HG02884 (cell line): ENCODE measurements around the gene PTPRF.

Experiments
- ATAC-seq: cut with Tn5 transposase; IDR thresholded peaks from one replicate; pipeline ENCODE4 v1.9.1; 2021; ENCODE audit warnings: mild to moderate bottlenecking, moderate library complexity; ENCODE audit not compliant: unreplicated experiment

Gene PTPRF

DNA sequence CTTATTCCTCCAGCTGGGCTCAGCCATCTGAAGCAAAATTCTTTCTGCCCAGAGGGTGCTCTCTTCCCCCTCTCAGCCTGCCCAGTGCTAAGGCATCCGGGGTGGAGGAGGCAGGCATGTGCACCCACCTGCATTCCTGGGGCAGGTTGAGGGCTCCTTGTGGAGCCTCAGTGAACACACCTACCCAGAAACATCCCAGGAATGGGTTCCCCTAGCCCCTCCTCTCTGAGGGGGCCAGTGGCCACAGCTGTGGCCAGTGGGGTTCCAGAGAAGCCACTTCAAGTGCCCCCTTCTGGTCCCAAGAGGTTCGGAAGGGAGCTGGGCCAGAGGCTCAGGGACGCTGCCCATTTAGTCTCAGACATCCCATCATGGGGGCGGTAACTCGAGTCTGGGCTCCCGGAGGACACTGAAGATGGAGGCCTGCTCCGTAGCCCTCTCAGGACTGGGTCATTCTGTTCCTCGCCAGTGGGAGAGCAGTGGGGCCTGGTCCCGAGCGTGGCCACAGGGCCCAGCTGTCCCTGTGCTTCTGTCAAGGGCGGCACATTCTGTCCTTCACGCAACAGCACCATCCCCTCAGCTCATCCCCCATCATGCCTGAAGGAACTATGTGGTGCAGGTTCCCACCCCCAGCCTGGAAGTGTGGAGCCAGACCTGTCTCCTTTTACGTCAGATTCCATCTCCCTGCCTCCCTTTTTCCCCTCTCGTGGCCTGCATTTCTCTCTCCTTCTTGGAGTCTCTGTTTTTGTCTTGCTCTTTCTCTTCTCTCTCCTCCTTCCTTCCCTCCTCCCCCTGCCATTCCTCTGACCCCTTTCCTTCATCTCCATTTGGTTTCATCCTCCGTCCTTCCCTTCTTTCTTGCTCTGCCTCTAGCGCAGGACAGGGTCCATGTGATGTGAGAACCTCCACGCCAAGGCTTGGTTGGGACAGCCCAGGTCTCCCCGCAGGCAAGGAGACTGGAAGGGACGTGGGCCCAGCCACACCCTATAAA is 69.6 kb downstream of the PTPRF start:
- ATAC-seq = no peak

DNA sequence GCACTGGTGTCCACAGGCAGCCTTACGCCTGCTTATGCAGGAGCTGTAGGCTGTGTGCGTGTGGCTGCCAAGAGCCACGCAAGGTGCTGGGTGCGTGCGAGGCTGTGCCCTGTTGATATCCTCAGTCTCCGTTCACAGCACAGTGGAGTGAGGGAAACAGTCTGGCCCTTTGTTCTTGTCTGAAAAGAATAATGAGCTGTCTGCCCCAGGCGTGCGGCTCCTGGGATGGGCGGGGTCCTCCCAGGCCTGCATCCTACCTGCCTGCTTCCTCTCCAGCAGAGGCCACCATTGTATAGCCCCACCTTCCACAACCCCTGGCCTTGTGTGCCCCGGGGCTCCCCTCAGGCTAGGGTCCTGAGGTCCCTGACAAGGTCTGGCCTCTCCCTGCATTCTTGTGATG is 72.3 kb downstream of the PTPRF start:
- no peak for ATAC-seq

DNA sequence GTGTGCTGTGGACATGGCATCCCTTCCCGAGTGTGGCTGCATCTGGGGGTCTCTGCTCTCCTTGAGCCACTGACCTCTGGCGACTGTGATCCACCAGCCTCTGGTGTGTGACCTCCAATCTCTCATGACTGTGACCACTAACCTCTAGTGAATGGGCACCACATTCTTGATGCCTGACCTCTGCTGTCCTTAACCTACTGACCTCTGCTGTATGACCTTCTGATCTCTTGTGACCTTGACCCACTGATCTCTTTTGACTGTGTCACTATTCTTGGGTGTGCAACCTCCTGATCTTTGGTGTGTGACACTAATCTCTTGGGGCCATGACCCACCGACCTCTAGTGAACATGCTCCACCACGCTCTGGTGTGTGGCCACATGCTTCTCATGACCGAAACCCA is 73.5 kb downstream of the PTPRF start:
- no peak for ATAC-seq

DNA sequence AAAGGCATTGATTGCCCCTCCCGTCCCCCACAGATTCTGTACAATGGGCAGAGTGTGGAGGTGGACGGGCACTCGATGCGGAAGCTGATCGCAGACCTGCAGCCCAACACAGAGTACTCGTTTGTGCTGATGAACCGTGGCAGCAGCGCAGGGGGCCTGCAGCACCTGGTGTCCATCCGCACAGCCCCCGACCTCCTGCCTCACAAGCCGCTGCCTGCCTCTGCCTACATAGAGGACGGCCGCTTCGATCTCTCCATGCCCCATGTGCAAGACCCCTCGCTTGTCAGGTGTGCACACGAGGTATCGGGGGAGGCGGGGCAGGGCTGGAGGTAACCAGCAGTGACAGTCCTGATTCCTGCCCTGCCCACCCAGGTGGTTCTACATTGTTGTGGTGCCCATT is 74.5 kb downstream of the PTPRF start:
- no peak for ATAC-seq

DNA sequence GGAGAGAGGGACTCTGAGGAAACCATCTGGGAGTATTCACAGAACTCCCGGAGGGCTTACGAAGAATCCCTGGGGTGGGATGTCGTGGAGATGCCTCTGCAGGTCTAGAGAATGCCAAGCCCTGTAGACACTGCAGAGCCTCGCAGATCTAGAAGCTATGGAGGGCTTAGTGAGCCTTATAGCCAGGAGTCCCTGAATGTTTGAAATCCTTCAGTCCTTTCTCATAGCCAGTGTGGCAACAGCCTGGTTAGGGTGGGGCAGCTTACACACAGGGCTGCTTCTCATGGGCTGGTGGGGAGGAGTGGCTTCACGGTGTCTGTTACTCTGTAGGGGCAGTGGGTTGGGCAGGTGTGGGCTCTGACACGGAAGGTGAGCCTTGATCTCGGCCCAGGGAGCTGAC is 75.1 kb downstream of the PTPRF start:
- no peak for ATAC-seq

DNA sequence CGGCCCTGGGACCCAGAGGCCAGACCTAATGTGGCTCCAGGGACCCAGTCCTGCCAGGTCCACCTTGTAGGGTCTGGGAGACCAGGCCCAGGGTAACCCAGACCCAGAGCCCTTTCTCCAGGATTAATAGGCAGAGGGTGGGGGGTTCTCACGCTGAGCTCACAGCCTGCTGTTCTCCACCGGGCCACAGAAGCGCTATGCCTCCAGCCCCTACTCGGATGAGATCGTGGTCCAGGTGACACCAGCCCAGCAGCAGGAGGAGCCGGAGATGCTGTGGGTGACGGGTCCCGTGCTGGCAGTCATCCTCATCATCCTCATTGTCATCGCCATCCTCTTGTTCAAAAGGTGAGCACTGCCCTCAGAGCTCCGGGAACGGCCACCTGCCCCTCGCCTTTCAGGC is 75.9 kb downstream of the PTPRF start:
- no peak for ATAC-seq

DNA sequence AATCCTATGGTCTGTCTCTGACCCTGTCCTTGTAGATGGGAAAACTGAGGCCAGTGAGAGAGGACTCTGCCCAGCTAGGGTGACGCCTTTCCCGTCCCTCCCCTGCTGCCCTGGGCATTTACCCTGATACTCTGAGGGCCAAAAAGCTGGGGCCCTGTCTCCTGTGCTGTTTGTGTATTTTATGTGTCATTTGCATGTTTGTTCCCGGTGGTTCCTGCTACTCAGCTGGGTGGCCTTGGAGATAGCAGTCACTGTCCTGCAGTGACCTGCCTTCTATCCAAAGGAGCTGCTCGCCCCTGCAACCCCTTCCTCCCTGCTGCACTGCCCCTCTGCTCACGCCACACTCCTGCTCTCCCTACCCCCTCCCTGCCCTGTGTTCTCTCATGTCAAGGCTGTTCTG is 78.1 kb downstream of the PTPRF start:
- ATAC-seq = no peak

DNA sequence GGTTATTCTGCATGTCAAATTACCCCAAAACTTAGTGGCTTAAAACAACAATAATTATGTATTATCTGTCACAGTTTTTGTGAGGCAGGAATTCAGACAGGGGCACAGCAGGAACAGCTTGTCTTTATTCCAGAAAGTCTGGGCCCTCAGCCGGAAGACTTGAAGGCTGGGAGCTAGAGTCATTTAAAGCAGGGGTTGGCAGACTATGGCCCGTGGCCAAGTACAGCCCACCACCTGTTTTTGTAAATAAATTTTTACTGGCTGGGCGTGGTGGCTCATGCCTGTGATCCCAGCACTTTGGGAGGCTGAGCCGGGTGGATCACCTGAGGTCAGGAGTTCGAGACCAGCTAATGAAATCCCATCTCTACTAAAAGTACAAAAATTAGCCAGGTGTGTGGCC is 79.7 kb downstream of the PTPRF start:
- no peak for ATAC-seq

DNA sequence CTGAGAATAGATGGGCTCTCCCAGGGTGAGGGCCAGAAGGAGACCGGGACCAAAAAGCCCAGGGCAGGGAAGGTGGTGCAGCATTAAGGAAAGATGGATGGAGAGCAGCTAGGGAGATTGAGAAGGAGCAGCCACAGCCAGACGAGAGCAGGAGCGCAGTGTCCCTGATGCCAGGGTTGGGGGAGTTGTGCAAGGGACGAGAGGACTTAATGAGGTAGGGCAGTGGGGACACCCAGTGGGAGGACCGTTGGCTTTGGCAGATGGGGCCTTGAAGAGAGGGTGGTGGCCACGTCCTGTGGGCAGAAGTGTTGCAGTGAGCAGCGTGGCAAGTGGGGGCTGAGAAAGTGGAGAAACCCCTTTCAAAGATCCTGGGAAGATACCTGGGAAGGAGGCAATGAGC is 81.3 kb downstream of the PTPRF start:
- no peak for ATAC-seq

DNA sequence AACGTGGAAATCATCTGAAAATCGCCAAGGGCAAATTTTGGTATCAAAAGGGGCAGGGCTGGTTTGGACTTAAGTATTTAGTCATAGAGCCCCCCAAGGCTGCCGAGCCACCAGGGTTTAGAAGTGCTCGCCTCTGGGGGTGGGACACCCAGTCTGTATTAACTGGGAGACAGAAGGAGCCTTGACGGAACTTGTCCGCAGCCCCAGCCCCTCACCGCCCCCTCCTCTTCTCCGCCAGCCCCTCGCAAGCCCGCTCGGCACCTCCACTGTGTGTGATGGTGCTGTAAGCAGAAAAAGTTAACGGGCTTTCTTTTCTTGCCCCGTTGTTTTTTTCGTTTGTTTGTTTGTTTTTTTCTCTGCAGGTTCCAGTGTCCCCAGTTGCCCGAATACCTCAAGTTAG is 81.7 kb downstream of the PTPRF start:
- ATAC-seq = no peak

DNA sequence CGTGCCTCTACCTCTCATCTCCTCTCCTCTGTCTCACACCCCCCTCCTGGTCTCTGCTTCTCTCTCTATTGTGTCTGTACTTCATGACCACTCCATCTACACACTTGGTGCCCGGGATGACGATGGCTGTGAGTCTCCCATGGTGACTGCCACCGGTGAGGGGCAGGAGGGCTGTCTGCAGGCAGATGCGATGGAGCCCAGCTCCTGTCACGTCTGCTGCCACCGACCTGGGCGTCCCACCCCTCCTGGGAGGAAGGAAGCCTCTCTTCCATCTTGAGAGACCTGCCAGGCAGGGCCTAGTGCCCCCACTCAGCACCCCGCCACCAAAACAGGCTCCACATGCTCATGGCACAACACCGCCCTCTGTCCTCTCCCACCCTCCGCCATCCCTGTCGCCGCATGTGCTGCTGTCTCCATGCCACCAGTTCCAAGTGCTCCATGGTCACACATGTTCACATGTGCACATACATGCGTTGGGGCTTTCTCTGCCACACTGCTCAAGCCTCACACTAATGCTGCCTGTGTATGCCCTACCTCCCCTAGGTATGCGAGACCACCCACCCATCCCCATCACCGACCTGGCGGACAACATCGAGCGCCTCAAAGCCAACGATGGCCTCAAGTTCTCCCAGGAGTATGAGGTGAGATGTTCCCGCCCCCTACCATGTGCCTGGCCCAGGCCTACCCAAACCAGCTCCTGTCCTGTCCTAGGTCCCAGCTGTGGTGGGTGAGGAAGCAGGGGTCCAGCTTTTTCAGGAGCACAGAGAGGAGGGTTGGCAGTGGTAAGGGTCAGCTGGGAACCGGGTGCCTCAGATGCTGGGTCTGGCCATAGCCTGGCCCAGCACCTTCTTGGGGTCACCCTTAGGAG is 82.6 kb downstream of the PTPRF start:
- ATAC-seq = no peak

DNA sequence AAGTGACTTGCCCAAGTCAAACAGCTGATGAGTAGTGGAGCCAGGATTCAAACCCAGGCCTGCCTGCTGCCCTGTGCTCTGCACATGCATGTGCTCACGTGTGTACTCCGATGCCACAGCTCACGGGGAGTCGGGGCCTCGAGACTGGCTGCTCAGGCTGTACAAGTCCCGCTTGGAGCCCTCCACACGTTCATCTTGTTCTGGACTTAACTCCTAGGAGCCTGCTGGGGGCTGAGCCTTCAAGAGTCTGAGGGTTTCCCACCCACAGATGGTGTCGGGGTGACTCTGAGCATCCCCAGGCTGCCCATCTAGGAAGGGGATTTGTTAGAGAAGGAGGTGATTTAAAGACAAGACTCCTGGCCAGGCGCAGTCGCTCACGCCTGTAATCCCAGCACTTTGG is 83.5 kb downstream of the PTPRF start:
- ATAC-seq = no peak

DNA sequence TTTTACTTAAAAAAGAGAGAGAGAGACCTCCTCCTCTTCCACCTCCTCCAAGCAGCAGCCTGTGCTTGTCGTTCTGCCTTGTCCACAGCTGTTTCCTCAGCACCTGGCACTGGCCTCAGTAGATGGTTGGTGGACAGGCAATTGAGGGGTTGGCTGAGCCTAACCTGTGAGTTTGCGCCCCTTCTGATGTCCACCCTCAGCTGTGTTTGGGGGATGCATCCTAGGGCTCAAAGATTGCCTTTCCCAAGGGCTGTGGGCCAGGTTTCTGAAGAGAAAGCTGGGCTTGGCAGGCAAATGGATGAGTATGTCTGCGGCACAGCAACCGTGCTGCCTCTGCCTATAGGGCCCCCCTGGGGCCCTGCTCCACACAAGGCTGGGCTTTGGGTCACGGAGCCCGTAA is 84.2 kb downstream of the PTPRF start:
- no peak for ATAC-seq

DNA sequence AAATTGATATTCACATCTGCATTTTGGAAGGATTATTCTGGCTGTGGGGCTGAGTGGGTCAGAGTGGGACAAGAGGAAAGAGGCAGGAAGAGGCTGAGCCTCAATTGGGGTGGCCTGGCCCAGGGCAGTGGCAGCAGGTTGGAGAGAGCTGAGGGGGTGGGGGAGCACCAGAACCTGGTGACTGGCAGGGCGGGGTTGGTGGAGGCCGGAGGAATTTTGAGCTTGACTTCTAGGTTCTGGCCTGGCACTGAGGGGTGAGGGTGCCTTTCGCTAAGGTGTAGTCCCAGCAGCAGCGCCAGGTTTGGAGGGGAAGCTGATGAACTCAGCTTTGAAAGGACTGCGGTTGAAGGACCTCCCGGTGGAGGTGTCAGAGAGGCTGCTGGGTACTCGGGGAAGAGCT is 85.7 kb downstream of the PTPRF start:
- ATAC-seq = no peak

DNA sequence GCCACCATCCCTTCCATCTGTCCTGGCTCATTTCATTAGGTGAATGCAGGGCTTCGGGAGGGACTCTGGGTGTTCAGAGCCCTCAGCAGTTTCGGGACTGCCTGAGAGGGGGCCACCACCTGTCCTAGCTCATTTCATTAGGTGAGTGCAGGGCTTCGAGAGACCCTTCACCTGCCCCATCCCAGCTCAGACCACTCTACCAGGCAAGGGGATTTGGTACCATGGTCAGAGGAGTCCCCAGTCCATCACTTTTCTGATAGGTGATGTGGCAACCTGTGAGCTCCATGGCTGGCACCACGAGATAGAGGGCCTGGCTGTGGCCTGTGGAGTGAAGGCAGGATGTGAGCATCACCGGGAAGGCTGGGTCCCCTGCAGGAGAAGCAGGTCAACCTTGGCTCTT is 86.3 kb downstream of the PTPRF start:
- ATAC-seq = no peak

DNA sequence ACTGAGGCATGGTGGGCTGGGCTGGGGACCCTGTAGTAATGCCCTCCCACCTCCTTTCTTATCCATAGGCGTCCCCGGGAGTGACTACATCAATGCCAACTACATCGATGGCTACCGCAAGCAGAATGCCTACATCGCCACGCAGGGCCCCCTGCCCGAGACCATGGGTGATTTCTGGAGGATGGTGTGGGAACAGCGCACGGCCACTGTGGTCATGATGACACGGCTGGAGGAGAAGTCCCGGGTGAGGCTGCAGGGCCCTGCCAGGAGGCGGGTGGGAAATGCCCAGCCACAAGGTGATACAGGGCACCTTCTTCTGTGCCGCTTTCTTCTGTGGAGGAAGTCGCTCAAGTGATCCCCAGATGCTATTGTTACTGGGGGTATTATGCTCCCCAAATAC is 87.0 kb downstream of the PTPRF start:
- no peak for ATAC-seq

DNA sequence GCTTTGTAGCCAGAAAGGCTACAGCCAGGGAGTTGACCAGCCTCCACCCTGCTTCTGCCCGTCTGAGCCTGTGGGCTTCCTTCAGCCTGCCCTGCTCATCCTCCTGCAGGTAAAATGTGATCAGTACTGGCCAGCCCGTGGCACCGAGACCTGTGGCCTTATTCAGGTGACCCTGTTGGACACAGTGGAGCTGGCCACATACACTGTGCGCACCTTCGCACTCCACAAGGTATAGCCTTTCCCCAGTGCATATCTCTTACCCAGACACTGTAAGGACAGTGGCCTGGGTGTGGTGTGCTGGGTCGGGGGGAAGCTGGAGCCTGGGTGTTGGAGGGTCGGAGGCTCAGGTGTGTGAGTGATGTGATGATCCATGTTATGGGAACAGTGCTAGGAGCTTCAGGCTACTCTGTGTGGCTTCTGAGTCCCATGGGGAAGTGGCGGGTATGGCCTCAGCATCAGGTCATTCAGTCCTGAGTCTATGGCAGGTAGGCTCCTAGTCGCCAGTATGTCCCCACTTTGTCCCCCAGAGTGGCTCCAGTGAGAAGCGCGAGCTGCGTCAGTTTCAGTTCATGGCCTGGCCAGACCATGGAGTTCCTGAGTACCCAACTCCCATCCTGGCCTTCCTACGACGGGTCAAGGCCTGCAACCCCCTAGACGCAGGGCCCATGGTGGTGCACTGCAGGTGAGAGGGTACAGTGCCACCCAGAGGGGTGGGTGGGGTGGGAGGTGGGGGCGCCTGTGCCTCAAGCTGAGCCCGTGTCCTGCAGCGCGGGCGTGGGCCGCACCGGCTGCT is 88.0 kb downstream of the PTPRF start:
- no peak for ATAC-seq

DNA sequence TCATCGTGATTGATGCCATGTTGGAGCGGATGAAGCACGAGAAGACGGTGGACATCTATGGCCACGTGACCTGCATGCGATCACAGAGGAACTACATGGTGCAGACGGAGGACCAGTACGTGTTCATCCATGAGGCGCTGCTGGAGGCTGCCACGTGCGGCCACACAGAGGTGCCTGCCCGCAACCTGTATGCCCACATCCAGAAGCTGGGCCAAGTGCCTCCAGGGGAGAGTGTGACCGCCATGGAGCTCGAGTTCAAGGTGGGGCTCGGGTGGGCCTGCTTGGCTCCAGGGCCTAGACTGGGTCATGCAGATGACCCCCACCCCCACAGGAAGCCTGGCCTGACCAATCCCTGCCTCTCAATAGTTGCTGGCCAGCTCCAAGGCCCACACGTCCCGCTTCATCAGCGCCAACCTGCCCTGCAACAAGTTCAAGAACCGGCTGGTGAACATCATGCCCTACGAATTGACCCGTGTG is 88.7 kb downstream of the PTPRF start:
- ATAC-seq = no peak

DNA sequence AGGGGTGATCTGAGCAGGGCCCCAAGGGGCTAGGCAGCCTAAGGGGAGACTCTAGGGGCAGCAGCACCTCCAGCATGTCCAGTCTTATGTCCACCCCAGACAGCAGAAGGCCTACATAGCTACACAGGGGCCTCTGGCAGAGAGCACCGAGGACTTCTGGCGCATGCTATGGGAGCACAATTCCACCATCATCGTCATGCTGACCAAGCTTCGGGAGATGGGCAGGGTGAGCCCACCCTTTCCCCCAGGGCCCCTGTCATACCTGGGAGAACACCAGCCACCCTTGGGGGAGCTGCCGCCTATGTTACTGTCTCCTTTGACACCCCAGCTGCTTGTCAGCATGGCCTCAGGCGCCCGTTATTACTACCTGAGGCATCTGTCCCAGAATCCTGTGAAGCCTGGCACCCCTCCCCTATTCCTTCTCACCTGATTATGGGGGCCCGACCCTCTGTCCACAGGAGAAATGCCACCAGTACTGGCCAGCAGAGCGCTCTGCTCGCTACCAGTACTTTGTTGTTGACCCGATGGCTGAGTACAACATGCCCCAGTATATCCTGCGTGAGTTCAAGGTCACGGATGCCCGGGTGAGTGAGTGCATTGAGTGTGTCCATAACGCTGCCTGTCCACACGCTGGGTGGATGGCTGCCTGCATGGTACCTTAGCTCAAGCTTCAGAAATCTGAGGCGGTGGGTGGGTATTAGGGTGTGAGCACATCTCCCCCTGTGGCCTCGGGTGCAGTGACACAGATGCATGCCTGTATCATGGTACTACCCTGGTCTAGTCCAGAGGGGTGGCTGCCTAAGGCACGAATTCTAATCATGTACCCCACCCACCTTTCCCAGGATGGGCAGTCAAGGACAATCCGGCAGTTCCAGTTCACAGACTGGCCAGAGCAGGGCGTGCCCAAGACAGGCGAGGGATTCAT is 89.6 kb downstream of the PTPRF start:
- ATAC-seq = no peak

DNA sequence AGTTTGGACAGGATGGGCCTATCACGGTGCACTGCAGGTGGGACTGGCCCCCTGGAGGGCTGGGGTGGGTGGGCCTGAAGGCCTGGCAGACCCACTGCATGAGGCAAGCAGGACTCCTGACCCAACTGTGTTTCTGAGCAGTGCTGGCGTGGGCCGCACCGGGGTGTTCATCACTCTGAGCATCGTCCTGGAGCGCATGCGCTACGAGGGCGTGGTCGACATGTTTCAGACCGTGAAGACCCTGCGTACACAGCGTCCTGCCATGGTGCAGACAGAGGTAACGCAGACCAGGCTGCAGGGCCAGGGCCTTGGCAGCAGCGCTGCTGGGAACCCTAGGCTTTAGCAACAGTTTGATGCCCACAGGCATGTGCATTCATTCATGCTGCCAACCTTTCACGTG is 90.3 kb downstream of the PTPRF start:
- ATAC-seq = no peak
